ENCODE measurements around the gene P2RX7. TPM values are rescaled to one million over a fixed set of nuclear protein-coding genes. Genes with fewer than 3 reads are reported as not detected.
"Not testable (repeated sequence)": the region's sequence is repeated elsewhere in the genome, so short reads cannot be mapped to it uniquely, and the experiment has no call there.

P2RX7 gene
- total RNA-seq, 1 donor: 4.0 TPM

DNA sequence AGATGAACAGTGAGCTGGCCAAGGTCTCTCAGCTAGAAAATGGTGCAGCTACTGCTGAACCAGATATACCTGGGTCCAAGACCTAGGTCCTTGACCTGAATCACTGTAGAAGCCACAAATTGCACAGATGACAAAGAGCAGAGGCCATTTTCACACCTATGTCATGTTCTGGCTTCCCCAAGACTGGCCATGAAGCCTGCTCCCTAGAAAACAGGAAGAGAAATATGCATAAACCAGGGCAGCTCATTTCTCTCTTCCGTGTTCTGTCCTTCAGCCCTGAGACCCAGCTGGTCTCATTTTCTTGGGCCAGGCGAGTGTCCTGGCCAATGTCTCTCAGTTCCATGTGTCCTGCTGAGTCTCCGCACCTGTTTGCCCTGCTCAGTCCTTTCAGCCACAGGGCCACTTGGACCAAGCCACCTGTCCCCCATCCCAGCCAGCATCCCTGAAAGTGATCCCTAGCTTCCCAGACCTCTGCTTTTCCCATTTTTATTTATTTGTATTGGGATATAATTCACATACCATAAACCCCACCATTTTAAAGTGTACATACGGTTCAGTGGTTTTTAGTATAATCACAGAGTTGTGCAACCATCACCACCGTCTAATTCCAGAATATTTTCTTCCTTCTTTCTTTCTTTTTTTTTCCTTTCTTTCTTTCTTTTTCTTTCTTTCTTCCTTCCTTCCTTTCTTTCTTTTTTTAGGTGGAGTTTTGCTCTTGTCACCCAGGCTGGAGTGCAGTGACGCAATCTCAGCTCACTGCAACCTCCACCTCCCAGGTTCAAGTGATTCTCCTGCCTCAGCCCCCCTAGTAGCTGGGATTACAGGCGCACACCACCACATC is 27.0 kb downstream of the P2RX7 start:
- no peak overlapping the region for H3K27ac ChIP-seq (ENCODE audit: low read depth, low read length)
- no peak overlapping the region for H2AFZ ChIP-seq (ENCODE audit: low read length)
- no peak overlapping the region for H3K4me2 ChIP-seq (ENCODE audit: insufficient read depth, low read length)
- no peak for DNase-seq (ENCODE audit: insufficient read length, low spot score, missing footprints)
- no peaks in the 10 kb centered on the region for H3K36me3 ChIP-seq (ENCODE audit: insufficient read depth, low read length)
- no peaks in the 10 kb centered on the region for H3K79me2 ChIP-seq (ENCODE audit: insufficient read depth, low read length)
- peaks cover 13% of the 10 kb centered on the region for H3K27me3 ChIP-seq (ENCODE audit: insufficient read depth, low read length)
- H3K9me3 ChIP-seq (ENCODE audit: low read depth, low read length): peaks cover 5% of the 10 kb centered on the region
- no peaks in the 10 kb centered on the region for H4K20me1 ChIP-seq (ENCODE audit: insufficient read depth, low read length)
- no peaks in the 10 kb centered on the region for H3K4me1 ChIP-seq (ENCODE audit: insufficient read depth, low read length)
- TF ChIP-seq CTCF (IDR thresholded peaks at IDR 0.05; ENCODE audit: extremely low read depth, low read depth, low read length): no peak
- H3K4me3 ChIP-seq (ENCODE audit: insufficient read depth, low read length): no peak overlapping the region

DNA sequence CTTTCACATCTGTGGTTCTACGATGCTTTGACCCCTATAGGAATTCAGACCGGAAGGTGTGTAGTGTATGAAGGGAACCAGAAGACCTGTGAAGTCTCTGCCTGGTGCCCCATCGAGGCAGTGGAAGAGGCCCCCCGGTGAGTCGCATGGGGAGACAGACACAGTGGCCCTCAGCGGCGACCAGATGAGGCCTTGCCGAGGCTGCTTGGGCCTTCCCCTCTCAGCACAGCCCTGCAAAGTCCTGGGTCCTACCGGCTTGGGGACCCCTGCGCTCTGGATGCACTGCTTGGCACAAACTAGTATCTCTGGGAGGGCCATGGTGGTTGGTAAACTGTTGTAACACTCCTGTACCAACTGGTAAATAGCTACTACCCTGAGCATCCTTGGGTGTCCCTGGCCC is 29.7 kb downstream of the P2RX7 start:
- Histone ChIP-seq H3K27ac (ENCODE audit: low read depth, low read length) (no peak overlapping the region), H3K4me2 (ENCODE audit: insufficient read depth, low read length) (no peak overlapping the region), H3K36me3 (ENCODE audit: insufficient read depth, low read length) (no peaks in the 10 kb centered on the region), H2AFZ (ENCODE audit: low read length) (no peak overlapping the region), H3K9me3 (ENCODE audit: low read depth, low read length) (peaks cover 5% of the 10 kb centered on the region), H3K4me1 (ENCODE audit: insufficient read depth, low read length) (no peaks in the 10 kb centered on the region), H3K27me3 (ENCODE audit: insufficient read depth, low read length) (no peaks in the 10 kb centered on the region), H3K79me2 (ENCODE audit: insufficient read depth, low read length) (no peaks in the 10 kb centered on the region), H4K20me1 (ENCODE audit: insufficient read depth, low read length) (no peaks in the 10 kb centered on the region), H3K4me3 (ENCODE audit: insufficient read depth, low read length) (no peak overlapping the region)
- DNase-seq (ENCODE audit: insufficient read length, low spot score, missing footprints): no peak
- TF ChIP-seq CTCF (IDR thresholded peaks at IDR 0.05; ENCODE audit: extremely low read depth, low read depth, low read length): no peak

DNA sequence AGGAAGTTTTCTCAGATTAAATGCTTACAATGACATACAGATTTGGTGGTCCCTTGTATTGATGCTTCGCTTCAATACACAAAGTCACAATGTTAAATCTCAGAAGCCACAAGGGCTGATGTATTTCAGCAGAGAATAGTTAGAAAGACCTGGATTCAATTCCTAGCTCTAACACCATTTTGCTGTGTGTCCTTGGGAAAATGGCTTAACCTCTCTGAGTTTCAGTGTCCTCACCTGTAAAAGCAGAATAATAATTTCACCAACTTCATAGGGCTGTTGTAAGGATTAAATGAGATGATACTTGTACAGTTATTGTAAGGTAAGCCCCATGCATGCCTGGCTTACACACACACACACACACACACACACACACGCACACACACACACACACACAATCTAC is 30.3 kb downstream of the P2RX7 start:
- TF ChIP-seq CTCF (IDR thresholded peaks at IDR 0.05; ENCODE audit: extremely low read depth, low read depth, low read length): no peak
- no peak overlapping the region for H2AFZ ChIP-seq (ENCODE audit: low read length)
- no peak for DNase-seq (ENCODE audit: insufficient read length, low spot score, missing footprints)
- no peak overlapping the region for H3K4me2 ChIP-seq (ENCODE audit: insufficient read depth, low read length)
- no peaks in the 10 kb centered on the region for H3K4me1 ChIP-seq (ENCODE audit: insufficient read depth, low read length)
- H3K79me2 ChIP-seq (ENCODE audit: insufficient read depth, low read length): no peaks in the 10 kb centered on the region
- H4K20me1 ChIP-seq (ENCODE audit: insufficient read depth, low read length): no peaks in the 10 kb centered on the region
- H3K27ac ChIP-seq (ENCODE audit: low read depth, low read length): no peak overlapping the region
- H3K36me3 ChIP-seq (ENCODE audit: insufficient read depth, low read length): no peaks in the 10 kb centered on the region
- no peak overlapping the region for H3K4me3 ChIP-seq (ENCODE audit: insufficient read depth, low read length)
- H3K27me3 ChIP-seq (ENCODE audit: insufficient read depth, low read length): no peaks in the 10 kb centered on the region
- H3K9me3 ChIP-seq (ENCODE audit: low read depth, low read length): peaks cover 2% of the 10 kb centered on the region

DNA sequence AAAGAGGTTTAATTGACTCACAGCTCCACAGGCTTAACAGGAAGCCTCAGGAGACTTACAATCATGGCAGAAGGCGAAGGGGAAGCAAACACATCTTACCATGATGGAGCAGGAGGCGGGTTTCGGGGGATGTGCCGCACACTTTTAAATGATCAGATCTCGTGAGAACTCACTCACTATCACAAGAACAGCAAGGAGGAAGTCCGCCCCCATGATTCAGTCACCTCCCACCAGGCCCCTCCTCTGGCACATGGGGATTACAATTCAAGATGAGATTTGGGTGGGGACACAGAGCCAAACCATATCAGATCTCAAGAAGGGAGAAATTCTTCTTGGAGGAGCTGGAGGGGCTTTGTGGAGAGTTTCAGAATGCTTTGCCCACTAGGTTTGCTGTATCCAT is 32.2 kb downstream of the P2RX7 start:
- H3K27ac ChIP-seq (ENCODE audit: low read depth, low read length); H3K4me3 ChIP-seq (ENCODE audit: insufficient read depth, low read length); H3K79me2 ChIP-seq (ENCODE audit: insufficient read depth, low read length); H3K9me3 ChIP-seq (ENCODE audit: low read depth, low read length); DNase-seq (ENCODE audit: insufficient read length, low spot score, missing footprints); H4K20me1 ChIP-seq (ENCODE audit: insufficient read depth, low read length); H3K27me3 ChIP-seq (ENCODE audit: insufficient read depth, low read length); H3K4me1 ChIP-seq (ENCODE audit: insufficient read depth, low read length); H2AFZ ChIP-seq (ENCODE audit: low read length); H3K4me2 ChIP-seq (ENCODE audit: insufficient read depth, low read length); H3K36me3 ChIP-seq (ENCODE audit: insufficient read depth, low read length): not testable (repeated sequence)
